Loucy (cell line): ENCODE results near the gene NDFIP1.

Source experiments
- H2AFZ ChIP-seq: fragments of 200-600 bp; sonication (generic); 2 replicates; pipeline ENCODE4 v1.6.0; 2016; ENCODE audit warnings: antibody characterized with exemption, mild to moderate bottlenecking, low read length, moderate library complexity
- H3F3A ChIP-seq: fragments of 200-600 bp; 2 replicates; pipeline ENCODE4 v1.6.0; 2016; ENCODE audit warnings: antibody characterized with exemption, low read depth, mild to moderate bottlenecking
- H3K27me3 ChIP-seq: fragments of 200-600 bp; sonication (generic); 2 replicates; pipeline ENCODE4 v1.6.1; 2014; ENCODE audit warnings: low read length, mild to moderate bottlenecking; ENCODE audit not compliant: insufficient read depth, poor library complexity, severe bottlenecking
- H3K36me3 ChIP-seq: fragments of 200-600 bp; sonication (generic); 2 replicates; pipeline ENCODE4 v1.6.1; 2016; ENCODE audit warnings: low read length; ENCODE audit not compliant: insufficient read depth
- H3K4me1 ChIP-seq: fragments of 200-600 bp; sonication (generic); 2 replicates; pipeline ENCODE4 v1.5.1; 2014; ENCODE audit warnings: low read length, mild to moderate bottlenecking; ENCODE audit not compliant: insufficient read depth, poor library complexity, severe bottlenecking
- H3K4me2 ChIP-seq: fragments of 200-600 bp; sonication (generic); 2 replicates; pipeline ENCODE4 v1.6.0; 2014; ENCODE audit warnings: antibody characterized with exemption, low read length, low read depth, mild to moderate bottlenecking; ENCODE audit not compliant: poor library complexity, severe bottlenecking
- H3K4me3 ChIP-seq: fragments of 200-600 bp; sonication (generic); 2 replicates; pipeline ENCODE4 v1.5.1; 2014; ENCODE audit warnings: low read length, mild to moderate bottlenecking, mixed read lengths; ENCODE audit not compliant: poor library complexity, severe bottlenecking
- H3K79me2 ChIP-seq: fragments of 200-600 bp; sonication (generic); 2 replicates; pipeline ENCODE4 v1.6.1; 2014; ENCODE audit warnings: low read length; ENCODE audit not compliant: insufficient read depth
- H3K9ac ChIP-seq: fragments of 200-600 bp; sonication (generic); 2 replicates; pipeline ENCODE4 v1.6.0; 2014; ENCODE audit warnings: mild to moderate bottlenecking, low read depth, low read length, moderate library complexity; ENCODE audit not compliant: poor library complexity, severe bottlenecking
- H3K9me2 ChIP-seq: fragments of 200-600 bp; sonication (generic); replicated peaks from 2 replicates; pipeline ENCODE4 v1.6.1; 2016; ENCODE audit warnings: low read depth, low read length, mixed read lengths
- H3K9me3 ChIP-seq: fragments of 200-600 bp; sonication (generic); 2 replicates; pipeline ENCODE4 v1.6.1; 2014; ENCODE audit warnings: mild to moderate bottlenecking, antibody characterized with exemption, low read length, low read depth; ENCODE audit not compliant: insufficient read depth
- H4K20me1 ChIP-seq: fragments of 200-600 bp; sonication (generic); 2 replicates; pipeline ENCODE4 v1.6.0; 2014; ENCODE audit warnings: antibody characterized with exemption, low read length, mild to moderate bottlenecking; ENCODE audit not compliant: insufficient read depth, poor library complexity, severe bottlenecking
- CTCF ChIP-seq: fragments of 200-600 bp; sonication (generic); conservative IDR thresholded peaks from 2 replicates; pipeline ENCODE4 v1.5.1; 2014; ENCODE audit warnings: mild to moderate bottlenecking, antibody characterized with exemption, low read length
- EZH2phosphoT487 ChIP-seq: fragments of 200-600 bp; IDR thresholded peaks from 2 replicates; pipeline ENCODE4 v1.6.1; 2018; ENCODE audit warnings: antibody characterized with exemption, mild to moderate bottlenecking, moderate library complexity, borderline replicate concordance

NDFIP1 gene

GRCh38 chr5:142119051-142119625 lies 10.6 kb downstream of the NDFIP1 start:
- Histone ChIP-seq H3K27me3 (no peaks in the 10 kb centered on the region), H3K4me1 (peaks cover 52% of the 10 kb centered on the region), H2AFZ (no peak overlapping the region), H3K9ac (peak overlapping the region; percentile 47), H3K79me2 (peaks cover 76% of the 10 kb centered on the region), H3K9me2 (no peaks in the 10 kb centered on the region), H3K36me3 (no peaks in the 10 kb centered on the region), H3K9me3 (no peaks in the 10 kb centered on the region), H4K20me1 (no peaks in the 10 kb centered on the region), H3K4me3 (peak overlapping the region; percentile 52), H3F3A (peaks cover 3% of the 10 kb centered on the region; the same call in 1 of the 2 replicates), H3K4me2 (peak overlapping the region; percentile 66)
- TF ChIP-seq EZH2phosphoT487 (no peak), CTCF (no peak)

DNA sequence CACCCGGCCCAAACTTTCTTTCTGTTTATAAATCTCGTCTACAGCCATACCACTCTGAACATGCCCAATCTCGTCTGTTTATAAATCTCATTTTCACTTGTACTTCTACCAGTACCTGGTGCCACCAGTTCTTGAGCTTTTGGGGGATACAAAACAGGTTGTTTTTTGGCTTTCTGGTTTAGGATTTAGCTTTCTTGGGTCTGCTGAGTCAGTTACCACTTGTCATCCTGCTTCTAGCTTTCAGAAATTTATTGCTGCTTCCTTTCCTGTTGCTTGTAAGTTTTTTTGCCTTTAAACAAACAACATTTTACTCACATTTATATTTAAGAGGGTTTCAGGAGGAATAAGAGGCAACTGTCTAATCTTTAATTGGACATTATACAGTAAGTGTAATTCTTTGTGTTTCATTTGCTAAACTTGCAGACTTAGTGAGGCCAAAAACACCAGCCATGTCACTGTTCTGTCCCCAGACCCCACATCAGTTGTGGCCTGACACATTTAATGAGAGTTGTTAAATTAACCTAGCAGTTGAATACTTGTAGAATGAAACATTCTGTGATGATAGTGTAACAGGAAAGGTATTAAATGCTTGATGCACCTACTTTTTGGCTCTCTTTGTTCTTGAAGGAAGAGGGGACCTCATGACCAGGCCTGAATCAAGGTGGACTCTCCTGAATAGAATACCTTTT lies 11.8 kb downstream of the NDFIP1 start:
- no peaks in the 10 kb centered on the region; the same call in 1 of the 2 replicates for H3K9me3 ChIP-seq
- peak overlapping the region; percentile 66 for H3K4me2 ChIP-seq
- no peaks in the 10 kb centered on the region for H3K36me3 ChIP-seq
- peak overlapping the region; percentile 52 for H3K4me3 ChIP-seq
- no peaks in the 10 kb centered on the region for H3K9me2 ChIP-seq
- no peak overlapping the region for H2AFZ ChIP-seq
- H4K20me1 ChIP-seq: no peaks in the 10 kb centered on the region
- TF ChIP-seq CTCF (no peak), EZH2phosphoT487 (no peak)
- no peaks in the 10 kb centered on the region for H3K27me3 ChIP-seq
- peaks cover 52% of the 10 kb centered on the region for H3K4me1 ChIP-seq
- peaks cover 3% of the 10 kb centered on the region; the same call in 1 of the 2 replicates for H3F3A ChIP-seq
- H3K79me2 ChIP-seq: peaks cover 76% of the 10 kb centered on the region
- peak overlapping the region; percentile 47 for H3K9ac ChIP-seq

- Histone ChIP-seq H3K4me1 (peaks cover 47% of the 10 kb centered on the region), H3K4me3 (no peak overlapping the region), H3K79me2 (peaks cover 80% of the 10 kb centered on the region), H3K4me2 (peak overlapping the region; percentile 66), H3K9me2 (no peaks in the 10 kb centered on the region), H3K27me3 (no peaks in the 10 kb centered on the region), H4K20me1 (peaks cover 4% of the 10 kb centered on the region), H2AFZ (no peak overlapping the region), H3F3A (peaks cover 3% of the 10 kb centered on the region; the same call in 1 of the 2 replicates), H3K36me3 (no peaks in the 10 kb centered on the region), H3K9me3 (peaks cover 3% of the 10 kb centered on the region; the same call in 1 of the 2 replicates), H3K9ac (peak overlapping the region; percentile 22)
- no peak for TF ChIP-seq CTCF
Observed at GRCh38 chr5:142122121-142122520, 13.5 kb downstream of the NDFIP1 start.
